ENCODE measurements around the gene DBX1.

GRCh38 chr11:20162824-20163782, 2.8 kb upstream of the DBX1 start:
- no peak for TF ChIP-seq CTCF (IDR thresholded peaks at IDR 0.05; ENCODE audit: insufficient read depth, low read depth, low read length)
- TF ChIP-seq EZH2 (IDR thresholded peaks at IDR 0.05; ENCODE audit: insufficient read depth, low read length): peak; percentile 95
